ENCODE data around the gene CUX1. TPM values are rescaled to one million over a fixed set of nuclear protein-coding genes. Genes with fewer than 3 reads are reported as not detected.
A peak's percentile ranks its signal among the peaks of the same experiment; 100 is the strongest.

Gene CUX1
- total and polyA plus RNA-seq, 2 of the 13 experiments (the other 11 are each of a cell fraction or from before 2014, with no cell fraction given) = 13.7 to 14.9 TPM

DNA sequence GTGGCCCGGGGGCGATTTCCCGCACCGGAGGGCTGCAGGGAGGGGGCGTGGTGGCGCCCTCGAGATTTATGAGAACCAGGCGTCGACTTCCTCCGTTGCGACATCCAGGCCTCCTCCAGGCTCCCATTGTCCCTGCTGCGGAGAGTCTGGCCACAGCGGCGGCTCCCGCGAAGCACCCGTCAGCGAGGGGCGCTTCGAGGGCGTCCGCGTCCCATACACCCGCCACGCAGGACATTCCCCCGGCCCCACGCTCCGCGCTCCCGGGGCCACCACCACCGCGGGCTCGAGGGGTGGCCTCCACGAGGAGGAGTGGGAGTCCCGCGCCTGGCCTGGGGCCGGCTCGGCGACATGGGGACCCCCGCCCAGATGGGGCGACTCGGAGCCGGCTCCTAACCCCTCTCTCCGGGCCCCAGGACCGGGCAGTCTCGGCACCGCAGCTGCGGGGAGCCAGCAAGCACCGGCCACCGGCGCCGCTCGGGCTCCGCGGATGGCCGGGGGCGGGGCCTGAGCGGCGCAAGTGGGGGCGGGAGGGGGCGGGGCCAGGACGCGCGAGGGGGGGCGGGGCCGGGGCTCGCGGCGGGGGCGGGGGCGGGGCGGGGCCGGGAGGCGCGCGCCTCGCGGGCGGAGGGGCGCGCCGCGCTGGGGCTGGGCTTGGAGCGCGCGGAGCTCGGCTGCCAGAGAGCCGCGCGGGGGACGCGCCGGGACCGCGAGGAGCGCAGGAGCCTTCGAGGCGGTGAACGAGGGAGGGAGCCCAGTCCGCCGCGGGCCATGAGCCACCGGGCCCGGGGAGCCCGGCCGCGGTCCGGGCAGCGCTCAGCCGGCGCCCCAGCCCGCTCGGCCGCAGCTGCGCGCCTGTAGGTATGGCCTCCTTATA, 469.0 kb downstream of the CUX1 start, which contains the start of gene SH2B2 (continued):
- TF ChIP-seq ZNF296 (CRISPR knock-in tag; conservative IDR thresholded peaks at IDR 0.05) (no peak), NR3C1 (CRISPR knock-in tag; IDR thresholded peaks at IDR 0.05) (no peak), ZNF883 (CRISPR knock-in tag; IDR thresholded peaks at IDR 0.05; ENCODE audit: not compliant biosample characterization) (no peak), BRCA1 (CRISPR knock-in tag; IDR thresholded peaks at IDR 0.05) (no peak), ZFP62 (CRISPR knock-in tag; IDR thresholded peaks at IDR 0.05) (no peak), ZNF274 (CRISPR knock-in tag; IDR thresholded peaks at IDR 0.05) (peak; percentile 86), ARID2 (CRISPR knock-in tag; IDR thresholded peaks at IDR 0.05; ENCODE audit: borderline replicate concordance) (no peak), ZNF382 (CRISPR knock-in tag; IDR thresholded peaks at IDR 0.05; ENCODE audit: borderline replicate concordance) (no peak), BORCS8-MEF2B (CRISPR knock-in tag; IDR thresholded peaks at IDR 0.05) (no peak; the same call in 1 of the 2 replicates), SNAPC4 (CRISPR knock-in tag; IDR thresholded peaks at IDR 0.05) (no peak), CAMTA2 (CRISPR knock-in tag; IDR thresholded peaks at IDR 0.05; ENCODE audit: borderline replicate concordance) (peak; percentile 26; the same call in 1 of the 2 replicates), ZNF639 (CRISPR knock-in tag; conservative IDR thresholded peaks at IDR 0.05) (no peak), PRDM4 (CRISPR knock-in tag; IDR thresholded peaks at IDR 0.05; ENCODE audit: borderline replicate concordance) (no peak), ZGPAT (CRISPR knock-in tag; IDR thresholded peaks at IDR 0.05) (peak; percentile 78), PCBP2 (optimal IDR thresholded peaks at IDR 0.05; ENCODE audit: low read depth, low read length, poor library complexity, severe bottlenecking) (no peak), DNMT1 (CRISPR knock-in tag; IDR thresholded peaks at IDR 0.05) (no peak)
- TF ChIP-seq, protein P1, sequence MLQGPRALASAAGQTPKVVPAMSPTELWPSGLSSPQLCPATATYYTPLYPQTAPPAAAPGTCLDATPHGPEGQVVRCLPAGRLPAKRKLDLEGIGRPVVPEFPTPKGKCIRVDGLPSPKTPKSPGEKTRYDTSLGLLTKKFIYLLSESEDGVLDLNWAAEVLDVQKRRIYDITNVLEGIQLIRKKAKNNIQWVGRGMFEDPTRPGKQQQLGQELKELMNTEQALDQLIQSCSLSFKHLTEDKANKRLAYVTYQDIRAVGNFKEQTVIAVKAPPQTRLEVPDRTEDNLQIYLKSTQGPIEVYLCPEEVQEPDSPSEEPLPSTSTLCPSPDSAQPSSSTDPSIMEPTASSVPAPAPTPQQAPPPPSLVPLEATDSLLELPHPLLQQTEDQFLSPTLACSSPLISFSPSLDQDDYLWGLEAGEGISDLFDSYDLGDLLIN (CRISPR knock-in tag; IDR thresholded peaks at IDR 0.05; ENCODE audit: borderline replicate concordance) = no peak
